ENCODE results near the gene ESYT2. TPM values are rescaled to one million over a fixed set of nuclear protein-coding genes. Genes with fewer than 3 reads are reported as not detected.

ESYT2 gene
- polyA plus RNA-seq, 1 of the 3 experiments (the other 2 are of a cell fraction), result 34.2 TPM

DNA sequence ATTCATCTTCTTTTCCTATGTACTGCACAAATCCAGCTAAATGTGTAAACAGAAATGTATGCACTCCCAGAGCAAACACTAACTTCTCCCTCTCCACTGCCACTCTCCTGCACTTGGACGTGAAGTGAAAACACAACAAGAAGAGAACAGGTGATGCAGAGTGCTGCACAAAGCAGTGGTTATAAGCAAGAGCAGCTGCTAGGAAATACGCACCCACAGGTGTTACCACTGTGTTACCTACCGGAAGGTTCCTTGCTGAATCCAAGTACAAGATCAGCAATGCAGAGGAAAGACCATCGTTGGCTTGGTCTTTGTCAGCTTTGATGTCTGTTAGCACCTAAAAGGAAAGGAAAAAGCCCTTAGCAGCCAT lies 70.1 kb downstream of the ESYT2 start:
- Histone ChIP-seq H3K4me1 (ENCODE audit: control insufficient read depth in 1 of 2, insufficient read depth in 2 of 2, low read depth in 1 of 2, low read length in 1 of 2) (no peaks in the 10 kb centered on the region; a peak in 1 of 4 replicates), H3K4me3 (ENCODE audit: low read depth in 2 of 2, low read length in 1 of 2) (no peak overlapping the region), H3K27ac (ENCODE audit: low read depth in 2 of 2, low read length in 1 of 2) (no peak overlapping the region), H3K27me3 (ENCODE audit: insufficient read depth) (no peaks in the 10 kb centered on the region), H3K9me2 (no peaks in the 10 kb centered on the region), H3K79me2 (ENCODE audit: insufficient read depth) (no peaks in the 10 kb centered on the region; the same call in 1 of the 2 replicates), H2AFZ (ENCODE audit: low read depth) (no peak overlapping the region), H3F3A (replicated peaks; ENCODE audit: insufficient read depth) (peaks cover 3% of the 10 kb centered on the region), H3K4me2 (no peak overlapping the region), H3K9me3 (no peaks in the 10 kb centered on the region), H3K9ac (no peak overlapping the region), H4K20me1 (ENCODE audit: insufficient read depth) (no peaks in the 10 kb centered on the region), H3K36me3 (replicated peaks in 1 of 2; ENCODE audit: control insufficient read depth in 1 of 2, insufficient read depth in 2 of 2, low read length in 1 of 2) (peaks cover 64 to 72% of the 10 kb centered on the region in 2 experiments)
- whole genome bisulfite sequencing (ENCODE audit: low lambda C conversion rate), result 94% methylated on average over 4 of the region's 4 CpGs
- no peak for DNase-seq
- TF ChIP-seq CHD2 (IDR thresholded peaks at IDR 0.05; ENCODE audit: low read length, partially characterized antibody) (no peak), SMC3 (IDR thresholded peaks at IDR 0.05; ENCODE audit: low read depth, low read length) (no peak), GATA2 (CRISPR knock-in tag; IDR thresholded peaks at IDR 0.05) (no peak), YY1 (IDR thresholded peaks at IDR 0.05; ENCODE audit: low read depth) (no peak), USF1 (IDR thresholded peaks at IDR 0.05; ENCODE audit: borderline replicate concordance, low read depth) (no peak), RAD21 (IDR thresholded peaks at IDR 0.05; ENCODE audit: low read length) (no peak), TCF12 (IDR thresholded peaks at IDR 0.05) (no peak), MEF2A (IDR thresholded peaks at IDR 0.05; ENCODE audit: borderline replicate concordance, low read depth) (no peak), CTCF (IDR thresholded peaks at IDR 0.05) (no peak), FOSL2 (IDR thresholded peaks at IDR 0.05; ENCODE audit: borderline replicate concordance, low read depth) (no peak), RFX5 (IDR thresholded peaks at IDR 0.05; ENCODE audit: low read length) (no peak)
- ChIA-PET CTCF (interaction anchor here (1.4 kb wide), 2 partner anchors 9 to 218 kb away, joined by 3 to 4 read pairs; no protein-coding TSS in a partner anchor), POLR2A (no interaction called here)

DNA sequence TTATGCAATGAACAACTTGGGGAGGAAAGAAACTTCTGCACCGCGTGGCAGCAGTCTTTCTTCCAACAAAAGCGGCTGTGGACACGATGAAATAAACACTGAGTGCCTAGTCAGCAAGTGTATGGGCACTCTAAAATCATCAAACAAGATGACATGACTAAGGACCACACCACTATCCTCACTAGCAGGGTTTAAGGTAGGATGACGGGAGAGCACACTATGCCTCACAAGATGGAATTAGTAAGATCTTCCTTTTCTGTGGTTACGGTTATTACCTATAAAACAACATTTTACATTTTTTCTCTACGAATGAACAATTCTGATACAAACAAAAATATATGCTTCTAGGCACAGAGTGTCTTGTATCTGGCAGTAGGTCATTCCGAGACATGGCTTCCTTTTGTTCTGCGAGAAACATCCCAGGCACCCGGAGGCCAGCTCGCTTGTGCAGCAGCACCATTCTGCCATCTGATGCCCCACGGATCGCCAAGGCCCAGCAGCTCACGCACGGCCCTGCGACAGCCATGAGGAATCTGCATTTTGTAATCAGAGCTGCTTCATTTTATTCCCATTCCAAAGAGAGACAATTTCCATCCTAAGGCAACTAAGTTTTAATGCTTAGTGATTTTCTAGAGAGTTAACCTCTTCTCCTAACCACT lies 70.6 kb downstream of the ESYT2 start:
- CTCF ChIA-PET, result interaction anchor here (1.4 kb wide), 2 partner anchors 9 to 218 kb away, joined by 3 to 4 read pairs; no protein-coding TSS in a partner anchor
- Histone ChIP-seq H3K36me3 (replicated peaks in 1 of 2; ENCODE audit: control insufficient read depth in 1 of 2, insufficient read depth in 2 of 2, low read length in 1 of 2) (peaks cover 59 to 71% of the 10 kb centered on the region in 2 experiments), H4K20me1 (ENCODE audit: insufficient read depth) (no peaks in the 10 kb centered on the region), H3K4me3 (ENCODE audit: low read depth in 2 of 2, low read length in 1 of 2) (no peak overlapping the region), H3F3A (replicated peaks; ENCODE audit: insufficient read depth) (peaks cover 3% of the 10 kb centered on the region), H3K27me3 (ENCODE audit: insufficient read depth) (no peaks in the 10 kb centered on the region), H3K9me3 (no peaks in the 10 kb centered on the region), H3K9ac (no peak overlapping the region), H3K4me1 (ENCODE audit: control insufficient read depth in 1 of 2, insufficient read depth in 2 of 2, low read depth in 1 of 2, low read length in 1 of 2) (no peaks in the 10 kb centered on the region; a peak in 1 of 4 replicates), H3K27ac (ENCODE audit: low read depth in 2 of 2, low read length in 1 of 2) (no peak overlapping the region), H3K4me2 (no peak overlapping the region), H3K79me2 (ENCODE audit: insufficient read depth) (no peaks in the 10 kb centered on the region; the same call in 1 of the 2 replicates), H3K9me2 (no peaks in the 10 kb centered on the region), H2AFZ (ENCODE audit: low read depth) (no peak overlapping the region)
- 93% methylated on average over 16 of the region's 16 CpGs for WGBS (ENCODE audit: low lambda C conversion rate)
- no peak for TF ChIP-seq ELF1 (IDR thresholded peaks at IDR 0.05)
- DNase-seq, result no peak
- POLR2A ChIA-PET, result no interaction called here

All from SK-N-SH (cell line).